K562 (cell line): ENCODE measurements around the gene FGGY.

ENCODE experiments used
- NFXL1 ChIP-seq: fragments of 450-650 bp; formaldehyde crosslinking; IDR thresholded peaks from 2 replicates; pipeline ENCODE4 v1.4.0; 2021; ENCODE audit warnings: mild to moderate bottlenecking
- STAG1 ChIP-seq: sonication (generic); formaldehyde crosslinking; IDR thresholded peaks from 2 replicates; pipeline ENCODE4 v1.5.0; 2020; ENCODE audit warnings: missing genetic modification reagents, borderline replicate concordance

DNA sequence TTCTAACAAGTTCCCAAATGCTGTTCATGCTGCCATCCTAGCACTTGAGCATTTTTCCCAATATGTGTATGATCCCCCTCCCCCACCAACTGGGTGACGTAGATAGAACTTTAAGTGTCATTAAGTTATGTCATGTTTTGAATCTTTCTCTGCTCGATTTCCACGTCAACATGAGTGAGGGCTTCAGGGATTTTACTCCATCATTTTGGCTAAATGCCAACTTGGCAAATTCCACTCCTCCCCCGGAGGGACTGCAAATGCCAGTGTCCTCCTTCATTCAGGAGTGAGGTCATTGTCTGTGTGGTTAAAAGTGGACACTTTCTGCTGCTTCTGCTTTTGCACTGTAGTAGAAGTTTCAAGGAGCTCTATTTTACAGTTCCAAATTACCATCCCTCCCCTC, 201.7 kb downstream of the FGGY start:
- TF ChIP-seq NFXL1 (CRISPR knock-in tag) (no peak), STAG1 (CRISPR knock-in tag) (no peak)
